HT1080 (cell line): ENCODE measurements around the gene ABHD16A. TPM values are rescaled to one million over a fixed set of nuclear protein-coding genes. Genes with fewer than 3 reads are reported as not detected.

Experiments
- DNase-seq: peaks from one replicate; pipeline ENCODE4 v3.0.0-alpha.2; 2015; ENCODE audit warnings: low read depth
- polyA plus RNA-seq, 2 experiments: library from polyadenylated mRNA; depleted of rRNA; stranded (reverse); fragments of >200 nt; gene quantifications; 2 replicates each; pipeline ENCODE4 v1.2.3, GENCODE V29; 2015
- total RNA-seq: library from RNA; depleted of rRNA; stranded (reverse); fragments of >200 nt; shearing (Covaris generic); gene quantifications from 2 replicates; pipeline ENCODE4 v1.2.3, GENCODE V29; 2014; rRNA removed

The ABHD16A gene
- total RNA-seq, result 21.6 and 26.5 TPM in 2 replicates
- polyA plus RNA-seq (2015; cell fraction: cytosol; rRNA removed), result 13.0 and 13.5 TPM in 2 replicates
- 44.1 and 46.4 TPM in 2 replicates for polyA plus RNA-seq (2015; cell fraction: nucleus; rRNA removed)

DNA sequence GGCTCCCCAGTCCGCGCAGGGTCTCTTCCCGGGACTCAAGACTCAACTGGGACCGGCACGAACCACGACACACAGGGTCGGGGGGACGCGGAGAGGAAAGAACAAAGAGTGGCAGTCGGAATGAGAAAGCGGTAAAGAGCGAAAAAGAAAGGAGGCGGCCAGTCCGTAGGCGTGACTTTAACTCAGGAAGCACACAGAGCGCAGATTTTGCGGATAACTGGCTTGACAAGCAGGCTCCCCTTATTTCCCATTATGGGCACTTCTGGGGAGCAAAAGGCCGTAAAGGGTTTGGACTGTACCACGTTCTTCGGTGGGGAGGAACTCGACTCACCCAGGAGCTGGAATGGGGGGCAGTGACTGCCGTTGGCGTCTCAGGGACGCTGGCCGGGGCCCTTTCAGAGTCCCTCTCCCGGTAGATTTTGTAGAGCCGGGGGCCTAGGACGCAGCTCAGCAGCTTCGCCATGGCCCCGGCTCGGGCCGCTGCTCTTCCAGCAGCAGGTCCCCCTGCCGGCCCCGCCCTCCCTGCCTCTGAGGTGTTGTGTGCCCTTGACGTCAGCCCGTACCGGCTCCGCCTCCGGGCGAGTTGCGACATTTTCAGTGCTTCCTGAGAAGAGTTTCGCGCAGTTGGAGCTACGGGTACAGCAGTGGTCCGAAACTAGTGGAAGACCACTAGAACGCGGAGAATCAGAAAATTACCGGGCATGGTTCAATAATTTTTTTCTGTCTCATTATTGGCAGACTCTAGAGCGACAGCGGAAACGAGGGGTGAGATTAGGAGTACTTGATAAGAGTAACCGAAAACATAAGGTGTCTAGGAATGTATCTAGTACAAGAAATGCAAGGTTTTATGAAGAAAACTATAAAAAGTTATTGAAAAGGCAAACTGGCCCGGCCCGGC, at the start of gene ABHD16A:
ABHD16A (minus strand) TSS at position 506 of the 898 bp plus-strand sequence; CDS start at position 463, 43 bp downstream.
- peak; percentile 97 for DNase-seq

DNA sequence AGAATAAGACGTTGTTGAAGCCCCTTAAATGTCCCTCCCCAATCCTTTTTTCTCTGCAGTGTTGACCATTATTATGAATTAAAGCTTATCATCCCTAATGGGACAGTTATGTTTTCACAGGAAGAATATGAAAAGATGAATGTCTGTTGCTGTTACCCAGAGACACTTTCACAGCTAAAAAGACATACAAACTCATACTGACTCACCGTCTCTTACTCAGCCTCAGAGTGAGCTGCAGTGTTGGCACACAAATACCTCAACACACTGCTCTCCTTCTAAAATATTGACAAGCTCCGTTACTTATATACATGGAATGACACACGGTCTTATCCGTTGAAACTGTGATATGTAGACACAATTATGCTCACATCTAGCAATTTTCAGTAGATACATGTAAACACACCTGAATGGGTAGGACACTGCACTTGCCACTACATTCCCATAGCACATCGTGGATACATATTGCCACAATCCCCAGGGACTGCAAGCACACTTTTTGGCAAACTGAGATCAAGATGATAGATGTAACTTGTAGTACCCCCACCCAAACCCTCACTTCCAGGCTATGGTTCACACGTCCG, 49.7 kb upstream of the ABHD16A start:
- peak; percentile 89 for DNase-seq

DNA sequence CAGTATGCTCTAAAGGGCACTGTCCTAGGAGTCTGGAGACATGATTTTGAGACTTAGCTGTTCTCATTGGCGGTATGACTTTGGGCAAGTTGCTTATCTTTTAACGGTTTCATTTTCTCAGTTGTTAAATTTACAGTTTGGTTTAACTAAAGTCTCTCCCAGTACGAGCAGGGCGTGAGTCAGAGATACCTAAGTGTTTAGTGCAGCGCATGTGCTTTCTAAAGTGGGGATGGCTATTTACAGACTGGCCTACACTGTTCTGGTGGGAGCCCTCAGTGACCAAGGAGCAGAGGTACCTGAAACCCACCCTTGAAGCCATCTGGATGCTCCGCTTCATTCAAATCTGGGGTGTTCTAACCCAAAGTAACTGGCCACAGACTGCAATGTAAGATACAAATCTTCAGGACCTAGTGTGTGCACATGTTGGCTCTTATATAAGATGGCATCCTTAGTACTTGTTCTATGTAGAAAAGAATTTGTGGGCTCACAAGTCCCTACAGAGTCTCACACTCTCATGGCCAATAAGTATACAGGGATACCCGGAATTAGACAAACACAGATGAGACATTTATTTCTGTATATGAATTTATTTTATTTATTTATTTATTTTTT, 47.4 kb upstream of the ABHD16A start:
- peak; percentile 56 for DNase-seq

DNA sequence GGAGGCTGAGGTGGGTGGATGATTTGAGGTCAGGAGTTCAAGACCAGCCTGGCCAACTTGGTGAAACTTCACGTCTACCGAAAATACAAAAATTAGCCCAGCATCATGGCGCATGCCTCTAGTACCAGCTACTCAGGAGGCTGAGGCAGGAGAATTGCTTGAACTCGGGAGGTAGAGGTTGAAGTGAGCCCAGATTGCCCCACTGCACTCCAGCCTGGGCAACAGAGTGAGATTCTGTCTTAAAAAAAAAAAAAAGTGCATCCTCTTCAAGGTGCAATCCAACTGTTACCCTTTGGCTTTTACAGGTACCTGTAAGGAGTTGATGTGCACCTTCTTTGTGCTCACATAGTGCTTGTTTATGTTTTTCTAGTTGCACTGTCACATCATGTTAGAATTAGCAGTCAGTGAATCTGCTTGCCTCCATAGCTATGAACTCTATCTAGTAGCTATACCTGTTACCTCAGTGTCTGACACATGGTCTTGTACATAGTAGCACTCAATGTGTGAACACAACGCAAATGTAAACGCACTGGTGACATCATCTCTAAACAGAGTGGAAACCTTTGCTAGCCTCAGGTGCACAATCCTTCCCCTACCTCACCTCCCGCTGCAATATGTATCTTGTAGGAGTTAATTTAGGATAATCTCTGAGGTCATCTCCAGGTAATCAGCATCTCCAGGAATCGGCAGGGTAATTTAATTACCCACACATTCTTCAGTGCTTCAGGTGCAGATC, 46.3 kb upstream of the ABHD16A start:
- no peak for DNase-seq

DNA sequence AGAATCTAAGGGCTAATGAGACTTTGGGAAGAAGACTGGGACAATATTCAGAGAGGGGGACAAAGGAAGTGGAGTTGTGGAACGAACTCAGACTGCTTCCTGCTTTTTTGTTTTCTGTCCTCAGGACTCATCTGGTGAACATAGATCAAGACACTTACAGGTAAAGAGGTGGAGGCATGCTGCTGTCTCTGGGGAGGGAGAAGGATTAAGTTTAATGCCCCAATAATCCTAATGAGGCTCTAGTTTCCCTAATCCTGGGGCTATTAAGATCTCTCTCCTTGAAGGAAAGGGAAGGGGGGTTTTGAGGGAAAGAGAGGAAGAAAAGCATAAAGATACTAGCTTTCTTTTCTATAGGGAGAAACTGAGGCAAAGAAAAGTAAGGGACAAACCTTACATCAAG, 41.3 kb upstream of the ABHD16A start:
- no peak for DNase-seq

DNA sequence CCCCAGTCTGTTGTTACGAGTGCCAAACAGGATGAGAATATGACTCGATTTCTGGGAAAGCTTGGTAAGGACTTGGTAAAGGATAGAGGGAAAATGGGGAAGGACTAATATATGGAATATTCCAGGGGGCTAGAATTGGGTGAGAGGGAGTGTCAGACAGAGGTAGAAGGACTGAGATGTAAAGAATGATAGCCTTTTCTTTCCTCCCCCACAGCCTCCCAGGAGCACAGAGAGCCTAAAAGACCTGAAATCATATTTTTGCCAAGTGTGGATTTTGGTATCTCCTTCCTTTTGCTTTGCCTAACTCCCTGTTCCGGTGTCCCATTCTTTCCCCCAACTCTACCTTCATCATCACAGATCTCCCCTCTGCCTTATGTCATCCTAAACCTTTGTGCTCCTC, 39.8 kb upstream of the ABHD16A start:
- no peak for DNase-seq

DNA sequence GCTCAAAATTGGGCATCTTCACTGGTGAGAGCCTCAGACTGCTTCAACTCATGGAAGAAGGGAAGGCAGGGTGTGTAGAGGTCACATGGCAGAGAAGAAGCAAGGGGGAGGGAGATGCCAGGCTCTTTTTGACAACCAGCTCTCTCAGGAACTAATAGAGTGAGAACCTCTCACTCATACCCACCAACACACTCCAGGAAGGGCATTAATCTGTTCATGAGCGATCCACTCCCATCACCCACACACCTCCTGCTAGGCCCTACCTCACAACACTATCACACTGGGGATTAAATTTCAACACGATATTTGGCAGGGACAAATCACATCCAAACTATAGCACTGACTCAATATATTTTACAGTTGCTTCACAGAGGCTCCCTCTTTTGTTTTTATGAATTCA, 38.7 kb upstream of the ABHD16A start:
- no peak for DNase-seq

DNA sequence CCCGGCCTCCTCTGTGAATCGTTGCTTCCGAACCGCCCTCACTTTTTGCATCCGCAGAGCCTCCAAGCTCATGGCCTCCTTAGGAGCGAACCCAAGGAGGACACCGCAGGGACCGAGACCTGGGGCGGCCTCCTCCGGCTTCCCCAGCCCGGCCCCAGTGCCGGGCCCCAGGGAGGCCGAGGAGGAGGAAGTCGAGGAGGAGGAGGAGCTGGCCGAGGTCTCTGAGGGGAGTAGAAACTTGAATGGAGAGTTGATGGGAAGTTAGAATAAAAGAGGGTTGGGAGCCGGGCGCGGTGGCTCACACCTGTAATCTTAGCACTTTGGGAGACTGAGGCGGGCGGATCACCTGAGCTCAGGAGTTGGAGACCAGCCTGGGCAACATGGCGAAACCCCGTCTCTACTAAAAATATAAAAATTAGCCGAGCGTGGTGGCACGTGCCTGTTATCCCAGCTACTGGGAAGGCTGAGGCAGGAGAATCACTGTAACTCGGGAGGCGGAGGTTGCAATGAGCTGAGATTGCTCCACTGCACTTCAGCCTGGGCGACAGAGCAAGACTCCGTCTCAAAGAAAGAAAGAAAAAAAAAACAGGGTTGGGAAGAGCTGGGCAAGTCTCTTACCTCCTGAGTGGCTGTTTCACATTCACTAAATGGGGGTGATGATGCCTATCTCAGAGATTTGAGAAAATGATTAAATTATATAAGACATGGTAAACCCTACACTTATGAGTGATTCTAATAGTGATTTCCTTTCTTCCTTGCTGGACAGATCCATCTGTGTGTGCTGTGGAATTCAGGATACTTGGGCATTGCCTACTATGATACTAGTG, 37.5 kb upstream of the ABHD16A start:
- DNase-seq, result peak; percentile 10

DNA sequence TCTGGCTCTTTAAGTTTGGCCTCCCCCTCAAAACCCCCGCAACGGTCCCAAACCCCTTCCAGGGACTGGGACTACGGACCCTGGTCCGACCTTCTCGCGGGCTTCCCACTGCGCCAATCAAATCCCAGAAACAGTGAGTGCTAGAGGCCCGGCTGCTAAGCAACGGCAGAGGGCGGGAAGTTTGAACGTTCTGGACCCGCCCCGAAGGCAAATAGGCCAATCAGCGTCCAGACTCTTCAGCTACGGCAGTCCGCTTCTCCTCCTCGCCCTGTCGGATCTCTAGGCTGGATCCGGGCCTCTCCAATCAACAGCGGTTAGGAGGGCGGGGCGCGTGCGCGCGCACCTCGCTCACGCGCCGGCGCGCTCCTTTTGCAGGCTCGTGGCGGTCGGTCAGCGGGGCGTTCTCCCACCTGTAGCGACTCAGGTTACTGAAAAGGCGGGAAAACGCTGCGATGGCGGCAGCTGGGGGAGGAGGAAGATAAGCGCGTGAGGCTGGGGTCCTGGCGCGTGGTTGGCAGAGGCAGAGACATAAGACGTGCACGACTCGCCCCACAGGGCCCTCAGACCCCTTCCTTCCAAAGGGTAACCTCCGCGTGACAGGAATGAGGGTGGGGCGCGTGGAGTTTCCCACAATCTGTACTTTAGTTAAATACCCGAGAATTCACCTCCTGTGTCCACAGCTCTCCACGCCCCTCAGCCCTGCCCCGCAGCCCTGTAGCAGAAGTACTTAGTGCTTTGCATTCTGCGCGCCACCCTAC, 36.7 kb upstream of the ABHD16A start, which contains the start of gene MSH5:
MSH5 (plus strand) TSS at position 367 of the 758 bp plus-strand sequence. CDS start 462 bp downstream, outside the sequence.
- DNase-seq, result peak; percentile 100

DNA sequence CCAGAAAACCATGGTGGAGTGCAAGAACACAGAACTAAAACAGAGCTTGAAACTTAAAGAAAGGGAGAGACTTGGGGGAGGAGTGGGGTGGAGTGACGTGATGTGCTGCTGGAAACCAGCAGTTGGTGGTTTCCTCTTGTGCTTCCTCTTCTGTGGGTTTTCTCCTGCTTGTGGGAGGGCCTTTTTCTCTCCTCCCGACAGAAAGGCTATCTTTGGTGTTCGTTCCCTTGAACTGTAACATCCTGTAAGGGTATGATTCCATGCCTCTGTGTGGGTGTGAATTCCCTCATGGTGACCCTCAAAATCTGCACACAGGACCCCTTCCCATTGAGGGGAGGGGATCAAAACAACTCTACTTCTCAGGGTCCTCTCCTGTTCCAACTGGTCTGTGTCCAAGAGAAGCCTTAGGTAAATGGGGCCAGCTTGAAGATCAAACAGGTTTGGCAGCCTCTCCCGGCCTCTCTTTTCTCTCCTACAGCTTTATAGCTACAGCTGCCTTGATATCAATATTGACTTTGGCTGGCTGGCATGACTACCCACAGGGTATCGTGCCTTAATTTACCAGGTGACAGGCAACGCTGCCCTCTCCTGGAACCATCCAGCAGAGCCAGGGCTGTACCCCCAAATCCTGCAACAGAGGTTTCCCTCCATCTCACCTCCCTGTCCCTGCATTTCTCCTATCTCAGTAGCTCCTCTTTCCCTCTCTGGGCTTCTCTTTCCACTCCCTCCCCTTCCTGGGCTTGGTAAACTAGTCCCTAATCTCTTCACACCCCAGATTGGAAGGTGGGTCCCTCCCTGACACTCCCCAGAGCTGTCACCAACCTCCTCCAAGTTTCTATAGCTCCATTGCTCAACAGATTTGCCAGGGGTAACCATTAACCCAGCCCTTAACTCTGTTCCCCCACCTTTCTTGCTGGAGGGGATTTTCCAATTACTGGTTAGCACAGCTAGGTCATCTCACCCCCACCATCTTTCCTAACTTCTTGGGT, 35.2 kb upstream of the ABHD16A start:
- DNase-seq, result peak; percentile 94

DNA sequence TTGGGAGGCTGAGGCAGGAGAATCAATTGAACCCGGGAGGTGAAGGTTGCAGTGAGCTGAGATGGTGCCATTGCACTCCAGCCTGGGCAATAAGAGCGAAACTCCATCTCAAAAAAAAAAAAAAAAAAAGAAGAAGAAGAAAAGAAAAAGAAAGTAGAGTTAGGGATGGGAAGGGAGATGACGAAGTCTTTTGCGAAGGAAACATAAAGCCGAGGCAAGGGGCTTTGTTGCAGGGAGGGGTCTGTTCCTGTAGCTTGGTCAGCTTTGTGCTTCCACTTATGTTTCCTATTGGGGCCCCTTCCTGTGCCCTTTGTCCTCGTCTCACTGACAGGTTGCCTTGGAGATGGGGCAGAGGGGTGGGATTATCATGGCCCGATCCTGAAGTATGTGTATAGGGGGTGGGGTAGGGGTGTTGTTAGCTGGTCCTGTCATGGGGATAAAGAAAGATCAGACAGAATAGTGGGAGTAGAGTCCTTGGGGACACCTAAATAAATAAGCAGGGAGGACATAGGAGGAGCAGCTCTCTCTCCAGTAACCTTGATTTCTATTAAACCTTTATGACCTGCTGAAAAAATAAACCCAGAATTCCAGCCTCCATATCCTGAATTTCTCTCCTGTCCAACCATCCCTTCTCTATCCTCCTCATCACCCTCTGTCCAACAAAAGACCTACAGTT, 34.3 kb upstream of the ABHD16A start:
- DNase-seq, result peak; percentile 42

DNA sequence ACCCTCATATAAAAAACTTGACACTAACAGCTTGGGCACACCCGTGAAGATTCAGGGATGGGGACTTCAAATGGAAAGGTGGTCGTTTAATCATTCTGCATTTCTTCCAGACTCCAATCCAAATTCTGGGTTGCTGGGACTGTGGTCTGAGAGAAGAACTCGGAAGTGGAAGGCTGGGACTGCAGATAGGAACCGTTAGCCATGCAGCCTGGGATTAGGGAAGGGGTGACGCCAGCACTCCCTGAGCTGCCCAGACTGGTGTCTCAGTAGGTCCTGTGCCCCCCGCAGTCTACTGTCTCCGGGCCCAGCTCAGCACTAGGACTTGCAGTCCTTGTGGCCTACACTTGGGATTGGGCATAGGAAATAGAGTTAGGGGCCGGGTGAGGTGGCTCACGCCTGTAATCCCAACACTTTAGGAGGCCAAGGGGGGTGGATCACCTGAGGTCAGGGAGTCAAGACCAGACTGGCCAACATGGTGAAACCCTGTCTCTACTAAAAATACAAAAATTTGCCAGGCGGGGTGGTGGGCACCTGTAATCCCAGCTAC, 33.7 kb upstream of the ABHD16A start:
- DNase-seq, result no peak

DNA sequence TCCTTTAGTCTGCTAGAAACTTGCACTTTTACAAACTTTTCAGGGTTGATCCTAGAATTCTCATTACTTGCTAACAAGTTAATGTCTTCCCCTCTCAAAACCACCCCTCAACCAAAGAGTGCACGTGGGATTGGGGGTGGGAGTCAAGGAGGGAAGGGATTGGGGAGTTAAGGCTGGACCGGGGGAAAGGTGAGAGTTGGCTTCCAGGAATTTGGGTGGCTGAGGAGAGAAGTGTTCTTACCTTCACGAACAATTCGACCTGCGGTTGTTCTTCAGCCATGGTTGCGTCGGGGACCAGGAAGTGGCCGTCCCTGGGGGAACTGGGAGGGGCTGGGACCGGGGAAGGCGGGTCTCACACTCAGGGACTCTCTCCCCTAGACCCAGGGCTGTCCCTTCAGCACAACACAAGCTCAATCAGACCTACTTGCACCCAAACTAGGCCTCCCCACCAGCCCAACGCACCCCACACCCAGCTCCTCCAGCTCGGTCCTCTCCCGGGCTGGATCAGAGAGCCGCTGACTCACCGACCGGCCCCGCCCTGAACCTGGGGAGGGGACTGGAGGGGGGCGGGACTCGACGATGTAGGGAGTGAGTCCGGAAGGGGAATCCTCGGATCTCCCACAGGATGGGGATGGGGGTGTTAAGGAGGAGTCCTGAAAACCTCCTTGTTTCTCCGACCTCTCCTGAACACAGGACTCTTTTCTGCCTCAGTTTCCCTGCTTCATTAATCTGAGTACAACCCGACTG, 33.1 kb upstream of the ABHD16A start, which contains the start of gene CLIC1:
CLIC1 (minus strand) TSS at position 510 of the 747 bp plus-strand sequence; CDS start at position 280, 230 bp downstream.
- peak; percentile 90 for DNase-seq

DNA sequence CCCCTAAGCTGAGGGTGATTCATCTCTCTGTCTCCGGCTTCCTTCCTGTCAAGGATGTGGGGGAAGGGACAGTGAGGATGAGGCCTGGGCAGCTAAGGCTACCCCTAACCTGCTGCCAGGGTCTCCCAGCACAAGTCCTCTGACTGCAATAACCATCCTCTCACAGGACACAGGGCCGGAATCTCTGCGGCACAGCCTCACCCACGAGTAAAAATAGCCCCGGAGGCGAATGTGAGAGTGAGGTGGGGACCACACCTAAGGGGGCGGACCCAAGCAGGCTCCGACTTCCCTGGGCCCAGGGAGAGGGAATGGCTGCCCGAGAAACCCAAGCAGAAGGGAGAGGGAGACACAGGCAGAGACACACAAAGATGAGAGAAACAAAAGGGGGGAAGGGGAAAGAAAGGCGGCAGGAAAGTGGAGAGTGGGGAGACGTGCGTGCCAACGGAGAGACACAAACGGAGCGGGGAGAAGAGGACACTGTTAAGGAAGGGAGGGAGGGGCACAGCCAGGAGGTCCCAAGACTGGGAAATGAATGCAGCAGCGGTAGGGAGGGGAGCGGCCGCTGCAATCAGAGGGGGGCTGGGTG, 31.8 kb upstream of the ABHD16A start:
- peak; percentile 88 for DNase-seq

DNA sequence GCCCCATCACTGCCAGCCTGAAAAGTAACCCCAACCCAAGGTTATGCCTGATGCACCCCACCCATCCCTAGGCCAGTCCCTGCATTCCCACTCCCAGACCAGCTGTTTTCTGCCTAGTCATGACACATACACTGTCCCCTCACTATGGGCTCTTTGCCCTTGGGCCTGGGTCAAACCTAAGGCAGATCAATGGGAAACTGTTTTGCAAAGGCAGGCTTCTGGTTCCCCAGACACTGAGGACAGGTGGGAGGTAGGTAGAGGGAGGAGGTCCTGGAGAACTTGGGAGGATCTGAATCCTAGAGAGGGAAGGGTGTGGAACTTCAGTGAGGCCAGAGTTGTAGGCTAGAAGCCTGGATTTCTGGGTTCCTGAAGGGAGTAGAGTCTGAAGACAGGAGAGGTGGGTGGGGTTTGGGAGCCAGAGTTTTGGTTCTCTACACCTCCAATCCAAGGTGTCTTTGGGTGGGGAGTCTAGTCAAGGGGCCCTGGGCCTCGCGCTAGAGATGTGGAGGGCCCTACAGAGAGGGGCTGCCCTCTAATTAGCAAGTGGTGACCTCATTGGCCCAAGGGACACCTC, 31.2 kb upstream of the ABHD16A start:
- DNase-seq, result no peak

DNA sequence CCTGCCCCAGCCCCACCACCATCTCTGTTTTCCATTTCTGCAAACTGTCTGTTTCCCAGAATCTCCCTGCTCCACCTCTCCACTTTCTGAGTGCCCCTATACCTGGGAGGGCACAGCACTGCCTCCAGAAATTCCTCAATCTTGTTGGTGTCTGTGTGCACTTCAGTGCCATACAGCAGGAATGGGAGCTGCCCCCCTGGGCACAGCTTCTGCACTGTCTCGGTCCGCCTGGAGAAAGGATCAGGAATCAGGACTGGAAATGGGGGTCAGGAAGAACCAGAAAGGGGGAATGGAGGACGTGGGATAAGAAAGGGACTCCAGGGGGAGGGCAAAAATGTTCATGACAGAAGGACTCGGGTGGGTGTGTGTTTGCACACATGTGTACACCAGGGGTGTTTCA, 30.6 kb upstream of the ABHD16A start:
- DNase-seq, result no peak
